Gastroesophageal sphincter (tissue), 3 donors: ENCODE data around the gene ADO.

ENCODE experiments used
- POLR2A ChIP-seq, 2 donors: fragments of 450-650 bp; IDR thresholded peaks; one replicate each; pipeline ENCODE4 v1.6.1; 2017; ENCODE audit warnings: antibody characterized with exemption in 2 of 2, mild to moderate bottlenecking in 2 of 2, moderate library complexity in 1 of 2
- TF ChIP-seq, protein P1 (sequence below), 4 experiments: fragments of 200-600 bp in 2 of 4; fragments of 450-650 bp in 2 of 4; sonication (generic) in 1 of 4; IDR thresholded peaks; one replicate each; pipeline ENCODE4 v1.5.1; 2017 to 2019; ENCODE audit warnings: antibody characterized with exemption in 4 of 4, mild to moderate bottlenecking in 2 of 4, moderate library complexity in 2 of 4

DNA sequence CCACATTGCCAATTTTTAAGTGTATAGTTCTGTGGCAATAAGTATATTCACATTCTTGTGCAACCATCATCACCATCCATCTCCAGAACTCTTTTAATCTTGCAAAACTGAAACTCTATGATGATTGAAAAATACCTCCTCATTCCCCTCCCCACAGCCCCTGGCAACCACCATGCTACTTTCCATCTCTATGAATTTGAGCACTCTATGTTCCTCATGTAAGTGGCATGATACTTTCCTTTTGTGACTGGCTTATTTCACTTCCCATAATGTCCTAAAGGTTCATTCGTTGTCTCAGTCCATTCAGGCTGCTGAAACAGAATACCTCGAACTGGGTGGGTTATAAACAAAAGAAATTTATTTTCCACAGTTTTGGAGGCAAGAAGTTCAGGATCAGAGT lies 35.1 kb downstream of the ADO start:
- TF ChIP-seq, protein P1, sequence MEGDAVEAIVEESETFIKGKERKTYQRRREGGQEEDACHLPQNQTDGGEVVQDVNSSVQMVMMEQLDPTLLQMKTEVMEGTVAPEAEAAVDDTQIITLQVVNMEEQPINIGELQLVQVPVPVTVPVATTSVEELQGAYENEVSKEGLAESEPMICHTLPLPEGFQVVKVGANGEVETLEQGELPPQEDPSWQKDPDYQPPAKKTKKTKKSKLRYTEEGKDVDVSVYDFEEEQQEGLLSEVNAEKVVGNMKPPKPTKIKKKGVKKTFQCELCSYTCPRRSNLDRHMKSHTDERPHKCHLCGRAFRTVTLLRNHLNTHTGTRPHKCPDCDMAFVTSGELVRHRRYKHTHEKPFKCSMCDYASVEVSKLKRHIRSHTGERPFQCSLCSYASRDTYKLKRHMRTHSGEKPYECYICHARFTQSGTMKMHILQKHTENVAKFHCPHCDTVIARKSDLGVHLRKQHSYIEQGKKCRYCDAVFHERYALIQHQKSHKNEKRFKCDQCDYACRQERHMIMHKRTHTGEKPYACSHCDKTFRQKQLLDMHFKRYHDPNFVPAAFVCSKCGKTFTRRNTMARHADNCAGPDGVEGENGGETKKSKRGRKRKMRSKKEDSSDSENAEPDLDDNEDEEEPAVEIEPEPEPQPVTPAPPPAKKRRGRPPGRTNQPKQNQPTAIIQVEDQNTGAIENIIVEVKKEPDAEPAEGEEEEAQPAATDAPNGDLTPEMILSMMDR (IDR thresholded peaks at IDR 0.05): no peak
- no peak for TF ChIP-seq POLR2A (IDR thresholded peaks at IDR 0.05)
